Esophagus muscularis mucosa (tissue), 4 donors: ENCODE measurements around the gene CCDC169. TPM values are rescaled to one million over a fixed set of nuclear protein-coding genes. Genes with fewer than 3 reads are reported as not detected.

ENCODE experiments used
- DNase-seq: peaks from one replicate; pipeline ENCODE4 v3.0.0-alpha.2; 2017; ENCODE audit errors: extremely low spot score
- H3K27ac ChIP-seq, 4 donors: fragments of 200-600 bp; sonication (generic); replicated peaks in 1 of 4; 1 replicate in 3 of 4; 2 replicates in 1 of 4; pipeline ENCODE4 v1.5.1; 2016 to 2019; ENCODE audit warnings: mild to moderate bottlenecking in 1 of 4
- H3K27me3 ChIP-seq, 4 donors: fragments of 200-600 bp; sonication (generic); one replicate each; pipeline versions ENCODE4 v1.5.1 to v1.6.0; 2016 to 2019
- H3K36me3 ChIP-seq, 4 donors: fragments of 200-600 bp; sonication (generic); one replicate each; pipeline ENCODE4 v1.5.1; 2016 to 2019
- H3K4me1 ChIP-seq, 4 donors: fragments of 200-600 bp; sonication (generic); one replicate each; pipeline ENCODE4 v1.5.1; 2016 to 2019
- H3K4me3 ChIP-seq, 4 donors: fragments of 200-600 bp; sonication (generic); 1 replicate in 2 of 4; 2 replicates in 2 of 4; pipeline ENCODE4 v1.5.1; 2016 to 2019; ENCODE audit warnings: mild to moderate bottlenecking in 4 of 4, moderate library complexity in 1 of 4
- H3K9me3 ChIP-seq, 4 donors: fragments of 200-600 bp; sonication (generic); 1 replicate in 3 of 4; 2 replicates in 1 of 4; pipeline ENCODE4 v1.5.1; 2016 to 2019
- CTCF ChIP-seq, 3 experiments: fragments of 200-600 bp in 2 of 3; fragments of 450-650 bp in 1 of 3; sonication (generic) in 2 of 3; IDR thresholded peaks; one replicate each; pipeline ENCODE4 v1.5.1; 2017 to 2019; ENCODE audit warnings: antibody characterized with exemption in 3 of 3, mild to moderate bottlenecking in 2 of 3, moderate library complexity in 1 of 3
- EP300 ChIP-seq: sonication (generic); formaldehyde crosslinking; IDR thresholded peaks from one replicate; pipeline ENCODE4 v1.6.1; 2017; ENCODE audit warnings: antibody characterized with exemption
- POLR2A ChIP-seq: fragments of 450-650 bp; IDR thresholded peaks from one replicate; pipeline ENCODE4 v1.6.1; 2017; ENCODE audit warnings: antibody characterized with exemption, moderate library complexity, mild to moderate bottlenecking, low read depth
- POLR2AphosphoS5 ChIP-seq, 2 donors: sonication (generic); formaldehyde crosslinking; IDR thresholded peaks; one replicate each; pipeline ENCODE4 v1.6.1; 2017; ENCODE audit warnings: antibody characterized with exemption in 2 of 2
- WGBS: methylation state at CpG from one replicate; pipeline ENCODE4 v1.1.5; 2018; 5-methylcytosine and 5-hydroxymethylcytosine counted together
- intact Hi-C: fragments of 100-400 bp; cut with DNase I; formaldehyde crosslinking; loops from one replicate; pipeline ENCODE4 v1.15.1; 2023
- total RNA-seq, 4 donors: library from RNA; depleted of rRNA; stranded (reverse); fragments of >200 nt; gene quantifications; one replicate each; pipeline versions ENCODE4 v1.1.0 to v1.2.1, GENCODE V29; 2016

The CCDC169 gene
- total RNA-seq, 4 donors from 2014 or later, result 0.42 to 1.6 (median 0.84) TPM

- intact Hi-C loops, result no loop called here
- Histone ChIP-seq H3K27ac (no peak overlapping the region), H3K27me3 (no peaks in the 10 kb centered on the region), H3K4me1 (peaks cover 5 to 20% (median 10%) of the 10 kb centered on the region in 4 donors), H3K4me3 (no peak overlapping the region), H3K36me3 (no peaks in the 10 kb centered on the region), H3K9me3 (no peaks in the 10 kb centered on the region)
- TF ChIP-seq CTCF (IDR thresholded peaks at IDR 0.05) (no peak), POLR2A (no peak), POLR2AphosphoS5 (IDR thresholded peaks at IDR 0.05) (no peak), EP300 (no peak)
- 90% methylated on average over 3 of the region's 3 CpGs for WGBS
- DNase-seq, result no peak
Observed at GRCh38 chr13:36294096-36294495, 3.5 kb downstream of the CCDC169 start.

DNA sequence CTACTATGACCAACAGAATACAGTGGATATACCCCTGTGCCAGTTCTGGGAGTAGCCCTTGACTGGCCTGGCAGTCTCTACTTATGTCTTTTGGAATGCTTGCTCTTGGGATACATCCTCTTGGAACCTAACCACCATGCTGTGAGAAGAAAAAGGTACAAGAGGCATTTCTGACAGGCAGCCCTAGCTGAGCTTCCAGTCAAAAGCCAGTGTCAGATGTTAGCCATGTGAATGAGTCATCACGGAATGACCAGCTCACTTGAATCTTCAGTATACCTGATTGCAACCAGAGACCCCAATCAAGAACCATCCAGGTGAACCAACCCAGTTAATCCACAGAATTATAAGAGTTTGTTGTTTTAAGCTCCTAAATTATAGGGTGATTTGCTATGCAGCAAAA lies 4.1 kb downstream of the CCDC169 start:
- Histone ChIP-seq H3K36me3 (no peaks in the 10 kb centered on the region), H3K4me3 (no peak overlapping the region), H3K4me1 (peaks cover 5 to 16% (median 8%) of the 10 kb centered on the region in 4 donors), H3K9me3 (no peaks in the 10 kb centered on the region), H3K27ac (no peak overlapping the region), H3K27me3 (no peaks in the 10 kb centered on the region)
- WGBS, result no CpG with 5 or more reads among the region's 1 CpG
- no peak for DNase-seq
- intact Hi-C loops, result no loop called here
- TF ChIP-seq EP300, result no peak
- no peak for TF ChIP-seq CTCF (IDR thresholded peaks at IDR 0.05)
- TF ChIP-seq POLR2AphosphoS5 (IDR thresholded peaks at IDR 0.05), result no peak
- TF ChIP-seq POLR2A, result no peak

GRCh38 chr13:36288794-36289391 lies 8.7 kb downstream of the CCDC169 start:
- no peaks in the 10 kb centered on the region for H3K27me3 ChIP-seq
- no peaks in the 10 kb centered on the region for H3K36me3 ChIP-seq
- no peak overlapping the region for H3K27ac ChIP-seq
- no peaks in the 10 kb centered on the region for H3K9me3 ChIP-seq
- H3K4me3 ChIP-seq, result no peak overlapping the region
- no peak for TF ChIP-seq CTCF (IDR thresholded peaks at IDR 0.05)
- no peak for TF ChIP-seq POLR2A
- TF ChIP-seq POLR2AphosphoS5 (IDR thresholded peaks at IDR 0.05), result no peak
- no peak for TF ChIP-seq EP300
- no peak for DNase-seq
- H3K4me1 ChIP-seq, result peaks cover 0 to 9% (median 0%) of the 10 kb centered on the region in 4 donors
- intact Hi-C loops, result no loop called here

DNA sequence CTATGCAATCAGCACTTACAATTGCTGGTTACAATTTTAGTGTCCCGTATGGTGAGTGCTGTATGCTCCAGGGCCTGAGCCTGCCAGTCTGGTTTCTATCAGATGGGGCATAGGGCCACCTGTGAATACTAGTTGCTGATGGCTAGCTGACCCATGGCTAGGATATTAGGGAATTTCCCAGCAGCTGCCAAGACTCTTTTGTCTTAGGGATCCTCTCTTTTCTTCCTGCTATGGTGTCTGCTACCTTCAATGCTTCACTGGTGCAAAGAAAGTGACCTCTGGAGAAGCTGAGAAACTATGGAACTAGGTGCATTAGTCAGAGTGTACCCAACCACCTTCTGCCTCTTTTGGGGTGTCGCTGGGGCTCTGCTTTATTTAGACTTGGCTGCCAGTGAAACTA lies 11.6 kb downstream of the CCDC169 start:
- H3K27me3 ChIP-seq, result no peaks in the 10 kb centered on the region
- no peaks in the 10 kb centered on the region for H3K9me3 ChIP-seq
- TF ChIP-seq EP300 (no peak), CTCF (IDR thresholded peaks at IDR 0.05) (no peak), POLR2AphosphoS5 (IDR thresholded peaks at IDR 0.05) (no peak), POLR2A (no peak)
- DNase-seq, result no peak
- no peak overlapping the region for H3K27ac ChIP-seq
- no peak overlapping the region for H3K4me3 ChIP-seq
- H3K4me1 ChIP-seq, result peaks cover 0 to 9% (median 0%) of the 10 kb centered on the region in 4 donors
- intact Hi-C loops, result no loop called here
- H3K36me3 ChIP-seq, result no peaks in the 10 kb centered on the region
- 92% methylated on average over 2 of the region's 2 CpGs for WGBS
